Breast epithelium (tissue), 3 donors: ENCODE results near the gene GSG1L2.

Experiments used
- POLR2A ChIP-seq: fragments of 450-650 bp; IDR thresholded peaks from one replicate; pipeline ENCODE4 v1.6.1; 2016; ENCODE audit warnings: antibody characterized with exemption, mild to moderate bottlenecking, moderate library complexity
- POLR2AphosphoS5 ChIP-seq, 3 donors: sonication (generic); formaldehyde crosslinking; IDR thresholded peaks; one replicate each; pipeline ENCODE4 v1.6.1; 2017; ENCODE audit warnings: antibody characterized with exemption in 3 of 3
- TF ChIP-seq, protein P1 (sequence below), 3 donors: fragments of 450-650 bp; IDR thresholded peaks; one replicate each; pipeline ENCODE4 v1.5.1; 2016 to 2017; ENCODE audit warnings: antibody characterized with exemption in 3 of 3, mild to moderate bottlenecking in 3 of 3, moderate library complexity in 3 of 3

DNA sequence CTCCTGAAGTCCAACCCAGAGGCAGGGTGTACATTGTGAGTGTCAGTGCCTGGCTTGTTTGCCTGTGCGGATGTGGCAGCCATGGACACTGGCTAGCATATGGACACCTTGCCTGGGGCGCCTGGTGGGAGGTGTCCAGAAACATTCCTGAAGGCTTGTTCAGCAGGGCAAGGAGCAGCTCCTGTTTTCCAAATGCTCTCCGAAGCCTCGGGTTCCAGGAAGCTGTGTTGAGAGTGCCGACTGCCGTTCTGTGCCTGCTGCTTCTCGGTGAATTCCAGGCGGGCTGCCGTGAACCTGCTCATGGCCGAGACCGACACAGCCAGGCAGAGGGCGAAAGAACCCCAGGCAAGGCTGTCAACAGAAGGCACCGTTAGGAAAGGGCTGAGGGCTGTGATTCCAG lies 19.6 kb downstream of the GSG1L2 start:
- TF ChIP-seq, protein P1, sequence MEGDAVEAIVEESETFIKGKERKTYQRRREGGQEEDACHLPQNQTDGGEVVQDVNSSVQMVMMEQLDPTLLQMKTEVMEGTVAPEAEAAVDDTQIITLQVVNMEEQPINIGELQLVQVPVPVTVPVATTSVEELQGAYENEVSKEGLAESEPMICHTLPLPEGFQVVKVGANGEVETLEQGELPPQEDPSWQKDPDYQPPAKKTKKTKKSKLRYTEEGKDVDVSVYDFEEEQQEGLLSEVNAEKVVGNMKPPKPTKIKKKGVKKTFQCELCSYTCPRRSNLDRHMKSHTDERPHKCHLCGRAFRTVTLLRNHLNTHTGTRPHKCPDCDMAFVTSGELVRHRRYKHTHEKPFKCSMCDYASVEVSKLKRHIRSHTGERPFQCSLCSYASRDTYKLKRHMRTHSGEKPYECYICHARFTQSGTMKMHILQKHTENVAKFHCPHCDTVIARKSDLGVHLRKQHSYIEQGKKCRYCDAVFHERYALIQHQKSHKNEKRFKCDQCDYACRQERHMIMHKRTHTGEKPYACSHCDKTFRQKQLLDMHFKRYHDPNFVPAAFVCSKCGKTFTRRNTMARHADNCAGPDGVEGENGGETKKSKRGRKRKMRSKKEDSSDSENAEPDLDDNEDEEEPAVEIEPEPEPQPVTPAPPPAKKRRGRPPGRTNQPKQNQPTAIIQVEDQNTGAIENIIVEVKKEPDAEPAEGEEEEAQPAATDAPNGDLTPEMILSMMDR (IDR thresholded peaks at IDR 0.05), result no peak
- TF ChIP-seq POLR2AphosphoS5 (IDR thresholded peaks at IDR 0.05), result no peak
- no peak for TF ChIP-seq POLR2A
